ENCODE data around the gene FEZF1.

Gene FEZF1

GRCh38 chr7:122258971-122259370, 45.6 kb downstream of the FEZF1 start:
- no peak for TF ChIP-seq CTCF (IDR thresholded peaks at IDR 0.05; ENCODE audit: low read depth, low read length)
- no peak overlapping the region for H3K4me3 ChIP-seq (ENCODE audit: low read depth, low read length)
- no peak for DNase-seq (ENCODE audit: low read depth, low spot score)
- in situ Hi-C loops (cut with HindIII; ENCODE audit: low sequenced_read_pairs) = no loop called here

GRCh38 chr7:122257056-122257455, 47.5 kb downstream of the FEZF1 start:
- no peak for TF ChIP-seq CTCF (IDR thresholded peaks at IDR 0.05; ENCODE audit: low read depth, low read length)
- H3K4me3 ChIP-seq (ENCODE audit: low read depth, low read length) = no peak overlapping the region
- DNase-seq (ENCODE audit: low read depth, low spot score) = no peak
- in situ Hi-C loops (cut with HindIII; ENCODE audit: low sequenced_read_pairs) = no loop called here

- no peak for DNase-seq (ENCODE audit: low read depth, low spot score)
- TF ChIP-seq CTCF (IDR thresholded peaks at IDR 0.05; ENCODE audit: low read depth, low read length) = no peak
- in situ Hi-C loops (cut with HindIII; ENCODE audit: low sequenced_read_pairs) = no loop called here
- no peak overlapping the region for H3K4me3 ChIP-seq (ENCODE audit: low read depth, low read length)
These were observed 48.5 kb downstream of the FEZF1 start for GRCh38 chr7:122256046-122256445.

GRCh38 chr7:122255454-122255853, 49.1 kb downstream of the FEZF1 start:
- no peak for TF ChIP-seq CTCF (IDR thresholded peaks at IDR 0.05; ENCODE audit: low read depth, low read length)
- H3K4me3 ChIP-seq (ENCODE audit: low read depth, low read length) = no peak overlapping the region
- in situ Hi-C loops (cut with HindIII; ENCODE audit: low sequenced_read_pairs) = no loop called here
- no peak for DNase-seq (ENCODE audit: low read depth, low spot score)
